Prostate gland (tissue), 2 donors: ENCODE measurements around the gene NDUFA8. TPM values are rescaled to one million over a fixed set of nuclear protein-coding genes. Genes with fewer than 3 reads are reported as not detected.
A peak's percentile ranks its signal among the peaks of the same experiment; 100 is the strongest.

Experiments used
- DNase-seq: peaks from one replicate; pipeline ENCODE4 v3.0.0-alpha.2; 2019; ENCODE audit warnings: low spot score
- H3K27ac ChIP-seq, 2 donors: fragments of 200-600 bp; sonication (generic); 2 replicates each; pipeline ENCODE4 v1.5.1; 2017 to 2019
- H3K27me3 ChIP-seq: fragments of 200-600 bp; sonication (generic); replicated peaks from 2 replicates; pipeline ENCODE4 v1.5.1; 2019; ENCODE audit not compliant: insufficient read depth
- H3K36me3 ChIP-seq, 2 donors: fragments of 200-600 bp; sonication (generic); 1 replicate in 1 of 2; 2 replicates in 1 of 2; pipeline versions ENCODE4 v1.5.1 to v1.8.1; 2017 to 2019
- H3K4me1 ChIP-seq: fragments of 200-600 bp; sonication (generic); replicated peaks from 2 replicates; pipeline ENCODE4 v1.5.1; 2019
- H3K4me3 ChIP-seq, 2 donors: fragments of 200-600 bp; sonication (generic); 2 replicates each; pipeline ENCODE4 v1.5.1; 2017 to 2019
- H3K9me3 ChIP-seq: fragments of 200-600 bp; sonication (generic); 2 replicates; pipeline ENCODE4 v1.5.1; 2017
- CTCF ChIP-seq, 4 experiments: fragments of 200-600 bp in 2 of 4; fragments of 450-650 bp in 2 of 4; sonication (generic) in 2 of 4; IDR thresholded peaks; 1 replicate in 3 of 4; 2 replicates in 1 of 4; pipeline ENCODE4 v1.5.1; 2016 to 2019; ENCODE audit warnings: antibody characterized with exemption in 4 of 4, mild to moderate bottlenecking in 2 of 4, moderate library complexity in 2 of 4
- POLR2A ChIP-seq: fragments of 450-650 bp; IDR thresholded peaks from one replicate; pipeline ENCODE4 v1.6.1; 2016; ENCODE audit warnings: antibody characterized with exemption, mild to moderate bottlenecking
- POLR2AphosphoS5 ChIP-seq: sonication (generic); formaldehyde crosslinking; IDR thresholded peaks from one replicate; pipeline ENCODE4 v1.6.1; 2017; ENCODE audit warnings: antibody characterized with exemption
- WGBS: methylation state at CpG from one replicate; pipeline ENCODE4 v1.1.5; 2018; 5-methylcytosine and 5-hydroxymethylcytosine counted together
- intact Hi-C: fragments of 100-400 bp; cut with DNase I; formaldehyde crosslinking; loops from one replicate; pipeline ENCODE4 v1.14.2; 2022
- total RNA-seq, 2 donors: library from RNA; depleted of rRNA; stranded (reverse); fragments of >200 nt; gene quantifications; one replicate each; pipeline ENCODE4 v1.1.0, GENCODE V29; 2016

The NDUFA8 gene
- total RNA-seq, 2 donors from 2014 or later: 60.7 to 69.6 TPM

DNA sequence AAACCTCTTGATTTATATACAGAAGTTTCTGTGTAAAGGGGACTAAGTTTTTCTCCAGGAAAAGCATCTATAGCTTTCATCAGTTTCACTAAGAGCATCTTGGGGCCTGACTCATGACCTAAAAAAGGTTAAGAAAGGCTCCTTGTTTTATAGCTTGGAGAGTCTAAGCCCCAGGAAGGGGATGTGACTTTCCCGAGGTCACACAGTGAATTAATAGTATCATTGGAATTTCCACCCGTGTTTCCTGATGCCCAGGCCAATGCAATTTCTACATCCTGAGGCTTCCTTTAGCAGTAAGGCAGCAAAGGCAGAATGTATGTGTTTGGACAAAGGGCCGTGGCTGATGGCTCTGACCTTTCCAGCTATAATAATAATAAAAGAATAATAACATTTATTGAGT lies 8.8 kb upstream of the NDUFA8 start:
- Histone ChIP-seq H3K4me1 (no peaks in the 10 kb centered on the region), H3K4me3 (no peak overlapping the region), H3K36me3 (no peaks in the 10 kb centered on the region), H3K27ac (no peak overlapping the region), H3K9me3 (no peaks in the 10 kb centered on the region), H3K27me3 (no peaks in the 10 kb centered on the region)
- no peak for DNase-seq
- TF ChIP-seq POLR2A: no peak
- TF ChIP-seq CTCF (IDR thresholded peaks at IDR 0.05): no peak
- no peak for TF ChIP-seq POLR2AphosphoS5
- WGBS: 75% methylated on average over 3 of the region's 3 CpGs
- intact Hi-C loops: no loop called here

GRCh38 chr9:122164286-122164685 lies 4.7 kb upstream of the NDUFA8 start:
- Histone ChIP-seq H3K4me3 (no peak overlapping the region), H3K27me3 (no peaks in the 10 kb centered on the region), H3K36me3 (no peaks in the 10 kb centered on the region), H3K27ac (no peak overlapping the region), H3K4me1 (no peaks in the 10 kb centered on the region), H3K9me3 (no peaks in the 10 kb centered on the region)
- TF ChIP-seq CTCF (IDR thresholded peaks at IDR 0.05): no peak
- TF ChIP-seq POLR2AphosphoS5: no peak
- TF ChIP-seq POLR2A: no peak
- no peak for DNase-seq
- WGBS: 18% methylated on average over 2 of the region's 2 CpGs
- intact Hi-C loops: no loop called here

- H3K4me3 ChIP-seq: no peak overlapping the region
- no peaks in the 10 kb centered on the region for H3K9me3 ChIP-seq
- no peak for TF ChIP-seq POLR2AphosphoS5
- no peak for TF ChIP-seq CTCF (IDR thresholded peaks at IDR 0.05)
- no peak for TF ChIP-seq POLR2A
- DNase-seq: no peak
- H3K36me3 ChIP-seq: no peaks in the 10 kb centered on the region
- intact Hi-C loops: no loop called here
- H3K27ac ChIP-seq: no peak overlapping the region
- H3K27me3 ChIP-seq: no peaks in the 10 kb centered on the region
- no peaks in the 10 kb centered on the region for H3K4me1 ChIP-seq
Measured at GRCh38 chr9:122162415-122162814, 2.8 kb upstream of the NDUFA8 start.

DNA sequence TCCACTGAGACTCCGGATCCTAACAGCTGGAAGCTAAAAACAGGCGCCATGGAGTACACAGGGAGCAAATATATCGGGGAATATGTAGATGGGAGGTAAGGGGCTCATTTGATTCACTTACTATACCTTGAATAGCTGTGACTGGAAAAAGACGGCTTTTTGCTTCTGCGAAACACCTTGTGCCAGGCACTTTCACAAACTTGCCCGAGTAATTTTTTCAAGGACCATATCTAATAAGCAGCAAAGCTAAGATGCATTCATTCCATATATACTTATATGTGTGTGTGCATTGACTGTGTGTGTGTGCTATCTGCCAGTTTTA lies 307 bp upstream of the NDUFA8 start:
- intact Hi-C loops: no loop called here
- no peaks in the 10 kb centered on the region for H3K27me3 ChIP-seq
- H3K4me3 ChIP-seq: peak overlapping the region; percentile 89 to 97
- H3K4me1 ChIP-seq: no peaks in the 10 kb centered on the region
- no peak overlapping the region for H3K27ac ChIP-seq
- H3K9me3 ChIP-seq: no peaks in the 10 kb centered on the region
- WGBS: 15% methylated on average over 6 of the region's 6 CpGs
- no peaks in the 10 kb centered on the region for H3K36me3 ChIP-seq
- TF ChIP-seq CTCF (IDR thresholded peaks at IDR 0.05): no peak
- TF ChIP-seq POLR2A: no peak
- no peak for TF ChIP-seq POLR2AphosphoS5
- DNase-seq: no peak

DNA sequence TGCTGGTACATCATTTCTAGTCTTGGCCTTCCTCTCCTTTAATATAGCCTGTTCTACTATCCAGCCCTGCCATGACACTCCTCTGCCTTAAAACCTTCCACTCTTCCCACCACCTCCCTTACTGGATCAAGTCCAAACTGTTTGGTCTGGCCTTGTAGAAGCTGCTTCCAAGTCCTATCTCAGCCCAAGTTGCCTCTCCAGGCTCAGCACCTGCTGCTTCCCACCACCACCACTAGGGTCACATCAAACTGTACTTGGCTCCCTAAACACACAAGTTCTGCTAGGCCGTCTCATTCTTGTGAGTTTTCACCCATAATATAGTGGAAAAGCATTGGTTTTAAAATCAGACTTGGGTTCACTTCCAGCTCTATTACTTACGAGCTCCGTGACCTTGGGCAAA lies 1.4 kb downstream of the NDUFA8 start:
- H3K9me3 ChIP-seq: no peaks in the 10 kb centered on the region
- no peaks in the 10 kb centered on the region for H3K4me1 ChIP-seq
- no peak overlapping the region for H3K4me3 ChIP-seq
- no peak overlapping the region for H3K27ac ChIP-seq
- 77% methylated on average over 3 of the region's 3 CpGs for WGBS
- H3K27me3 ChIP-seq: no peaks in the 10 kb centered on the region
- intact Hi-C loops: no loop called here
- no peak for TF ChIP-seq POLR2AphosphoS5
- TF ChIP-seq POLR2A: no peak
- TF ChIP-seq CTCF (IDR thresholded peaks at IDR 0.05): peak in 2 of 4 experiments; percentile 8 to 11
- no peak for DNase-seq
- no peaks in the 10 kb centered on the region for H3K36me3 ChIP-seq
